ENCODE measurements around the gene MCHR2. TPM values are rescaled to one million over a fixed set of nuclear protein-coding genes. Genes with fewer than 3 reads are reported as not detected.

MCHR2 gene
- total RNA-seq, 1 donor from 2014 or later, result not detected

GRCh38 chr6:99960027-99960426 lies 34.0 kb downstream of the MCHR2 start:
- H3K36me3 Mint-ChIP-seq (ENCODE audit: low read depth), result no peaks in the 10 kb centered on the region
- H3K9me3 Mint-ChIP-seq, result no peaks in the 10 kb centered on the region
- H3K4me3 Mint-ChIP-seq, result no peak overlapping the region
- intact Hi-C loops (cut with micrococcal nuclease), result no loop called here
- H3K27me3 Mint-ChIP-seq, result no peaks in the 10 kb centered on the region
- no peak overlapping the region for H3K27ac Mint-ChIP-seq
- no peaks in the 10 kb centered on the region for H3K4me1 Mint-ChIP-seq
- DNase-seq, result no peak

DNA sequence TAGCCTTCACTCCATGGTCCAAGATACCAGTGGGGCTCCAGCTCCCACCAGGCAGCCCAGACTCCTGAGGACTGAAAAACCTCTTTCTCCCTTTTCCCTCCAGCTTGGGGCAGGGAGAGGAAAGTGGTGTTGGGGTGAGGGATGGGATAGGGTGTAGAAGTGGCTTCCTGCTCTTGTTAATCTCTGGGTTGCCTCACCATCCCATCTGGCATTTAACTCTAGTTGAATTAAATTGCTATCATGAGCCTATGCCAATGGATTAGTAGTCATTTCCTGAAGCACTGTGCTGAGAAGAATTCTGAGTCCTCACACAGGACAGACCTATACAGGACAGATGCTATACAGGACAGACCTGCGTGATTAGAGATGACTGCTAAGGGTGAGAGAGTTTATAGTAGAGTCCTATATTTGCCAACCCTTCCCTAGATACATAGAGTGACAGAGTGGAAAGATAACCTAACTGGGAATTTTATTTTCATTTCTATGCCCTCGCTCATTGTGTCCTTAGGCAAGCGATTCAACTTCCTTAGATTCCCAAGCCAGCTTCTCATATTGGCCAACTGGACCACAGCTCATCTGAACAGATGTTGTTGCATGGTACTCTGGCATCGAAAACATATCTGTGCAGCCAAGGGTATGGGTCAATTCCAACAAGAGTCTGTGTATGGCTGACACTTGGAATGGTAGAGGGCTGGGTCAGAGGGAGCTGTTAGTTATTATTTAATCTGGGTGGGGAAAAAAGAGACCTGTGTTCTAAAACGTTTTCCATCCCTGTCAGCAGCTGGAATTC lies 42.8 kb downstream of the MCHR2 start:
- H3K4me1 Mint-ChIP-seq, result no peaks in the 10 kb centered on the region
- H3K27me3 Mint-ChIP-seq, result no peaks in the 10 kb centered on the region
- intact Hi-C loops (cut with micrococcal nuclease), result no loop called here
- no peaks in the 10 kb centered on the region for H3K9me3 Mint-ChIP-seq
- H3K36me3 Mint-ChIP-seq (ENCODE audit: low read depth), result no peaks in the 10 kb centered on the region
- H3K4me3 Mint-ChIP-seq, result no peak overlapping the region
- DNase-seq, result no peak
- no peak overlapping the region for H3K27ac Mint-ChIP-seq

DNA sequence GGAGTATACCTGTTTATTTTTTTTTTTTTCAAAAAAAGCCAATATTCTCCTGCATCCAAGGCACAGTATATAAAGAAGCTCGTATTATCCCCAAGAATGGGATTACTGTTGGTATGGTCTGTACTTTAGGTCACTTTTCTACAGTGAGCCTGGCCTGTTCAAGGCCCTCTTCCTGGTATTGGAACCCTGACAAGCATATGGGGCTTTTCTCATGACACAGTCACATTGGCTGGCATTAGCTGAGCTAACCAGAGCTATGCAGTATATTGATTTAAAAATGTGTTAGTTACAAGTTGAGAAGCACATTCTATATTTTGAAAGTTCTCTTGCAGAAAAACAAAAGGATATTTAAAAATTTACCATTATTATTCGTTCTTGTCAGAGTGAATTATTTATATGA lies 48.0 kb downstream of the MCHR2 start:
- no peak for DNase-seq
- intact Hi-C loops (cut with micrococcal nuclease), result no loop called here
- H3K9me3 Mint-ChIP-seq, result no peaks in the 10 kb centered on the region
- no peak overlapping the region for H3K27ac Mint-ChIP-seq
- no peak overlapping the region for H3K4me3 Mint-ChIP-seq
- no peaks in the 10 kb centered on the region for H3K4me1 Mint-ChIP-seq
- H3K36me3 Mint-ChIP-seq (ENCODE audit: low read depth), result no peaks in the 10 kb centered on the region
- peaks cover 2% of the 10 kb centered on the region for H3K27me3 Mint-ChIP-seq

- Mint-ChIP-seq H3K4me3 (no peak overlapping the region), H3K9me3 (no peaks in the 10 kb centered on the region), H3K27ac (no peak overlapping the region), H3K36me3 (ENCODE audit: low read depth) (no peaks in the 10 kb centered on the region), H3K27me3 (peaks cover 2% of the 10 kb centered on the region), H3K4me1 (no peaks in the 10 kb centered on the region)
- intact Hi-C loops (cut with micrococcal nuclease), result no loop called here
- DNase-seq, result no peak
Measured at GRCh38 chr6:99943846-99944245, 50.2 kb downstream of the MCHR2 start.

DNA sequence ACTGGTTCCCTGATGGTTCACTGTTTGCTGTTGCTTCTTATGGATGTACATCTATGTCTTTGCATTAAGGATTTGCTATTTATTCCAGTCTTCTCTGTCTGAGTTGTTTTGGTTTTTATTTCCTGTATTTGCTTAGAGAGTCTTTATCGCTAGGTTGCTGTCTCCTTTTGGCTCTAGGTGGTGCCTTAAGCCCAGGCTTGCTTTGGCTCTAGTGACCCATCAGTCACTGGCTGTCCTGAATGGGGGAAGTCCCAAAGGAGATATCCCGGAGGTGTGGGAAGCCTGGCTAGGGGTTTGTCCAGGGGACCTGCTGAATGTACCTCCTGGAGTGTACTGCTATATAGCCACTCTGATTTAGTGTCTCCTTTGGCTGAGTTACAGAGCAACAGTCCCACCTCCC lies 53.4 kb downstream of the MCHR2 start:
- Mint-ChIP-seq H3K9me3 (no peaks in the 10 kb centered on the region), H3K27ac (no peak overlapping the region), H3K27me3 (peaks cover 2% of the 10 kb centered on the region), H3K4me3 (no peak overlapping the region), H3K36me3 (ENCODE audit: low read depth) (no peaks in the 10 kb centered on the region), H3K4me1 (no peaks in the 10 kb centered on the region)
- intact Hi-C loops (cut with micrococcal nuclease), result no loop called here
- DNase-seq, result no peak

DNA sequence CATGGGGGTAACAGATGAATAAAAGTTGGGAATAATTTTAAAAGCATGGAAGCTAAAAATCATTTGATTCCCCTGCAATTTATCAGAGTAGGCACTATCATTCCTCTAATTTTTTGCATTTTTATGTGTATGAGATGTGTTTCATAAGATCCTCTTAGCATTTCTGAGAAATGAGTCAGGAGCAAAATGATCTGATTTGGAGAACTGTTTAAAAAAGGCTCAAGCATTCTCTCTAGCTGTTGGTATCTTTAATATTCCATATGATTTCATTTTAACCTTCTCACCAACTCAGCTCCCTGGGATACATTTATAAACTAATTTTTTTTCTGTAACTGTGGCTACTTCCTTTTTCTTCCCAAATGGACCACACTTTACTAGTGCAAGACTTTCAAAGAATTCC lies 60.9 kb downstream of the MCHR2 start:
- H3K36me3 Mint-ChIP-seq (ENCODE audit: low read depth), result no peaks in the 10 kb centered on the region
- no peak overlapping the region for H3K27ac Mint-ChIP-seq
- DNase-seq, result no peak
- H3K27me3 Mint-ChIP-seq, result no peaks in the 10 kb centered on the region
- no peak overlapping the region for H3K4me3 Mint-ChIP-seq
- intact Hi-C loops (cut with micrococcal nuclease), result no loop called here
- no peaks in the 10 kb centered on the region for H3K4me1 Mint-ChIP-seq
- no peaks in the 10 kb centered on the region for H3K9me3 Mint-ChIP-seq

DNA sequence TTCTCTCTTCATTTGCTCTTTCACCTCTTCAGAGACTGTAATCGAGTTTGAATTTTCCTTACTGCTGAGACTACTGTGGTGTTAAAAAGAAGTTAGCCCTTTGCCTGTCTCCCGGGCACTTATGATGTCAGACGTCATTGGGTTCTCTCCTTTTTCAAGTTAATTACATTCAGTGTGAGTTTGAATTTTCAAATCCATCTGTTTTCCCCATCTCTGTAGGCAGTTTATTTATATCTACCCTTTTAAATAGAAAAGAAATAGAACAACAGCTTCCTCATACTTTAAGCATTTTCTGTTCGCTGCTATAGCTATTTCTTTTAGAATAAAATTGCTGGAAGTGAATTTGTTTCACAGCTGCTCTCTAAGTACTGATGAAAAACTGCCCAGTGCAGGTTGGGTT lies 81.4 kb downstream of the MCHR2 start:
- Mint-ChIP-seq H3K36me3 (ENCODE audit: low read depth) (no peaks in the 10 kb centered on the region), H3K4me3 (no peak overlapping the region), H3K27ac (no peak overlapping the region), H3K27me3 (no peaks in the 10 kb centered on the region), H3K4me1 (no peaks in the 10 kb centered on the region), H3K9me3 (no peaks in the 10 kb centered on the region)
- intact Hi-C loops (cut with micrococcal nuclease), result no loop called here
- DNase-seq, result no peak

DNA sequence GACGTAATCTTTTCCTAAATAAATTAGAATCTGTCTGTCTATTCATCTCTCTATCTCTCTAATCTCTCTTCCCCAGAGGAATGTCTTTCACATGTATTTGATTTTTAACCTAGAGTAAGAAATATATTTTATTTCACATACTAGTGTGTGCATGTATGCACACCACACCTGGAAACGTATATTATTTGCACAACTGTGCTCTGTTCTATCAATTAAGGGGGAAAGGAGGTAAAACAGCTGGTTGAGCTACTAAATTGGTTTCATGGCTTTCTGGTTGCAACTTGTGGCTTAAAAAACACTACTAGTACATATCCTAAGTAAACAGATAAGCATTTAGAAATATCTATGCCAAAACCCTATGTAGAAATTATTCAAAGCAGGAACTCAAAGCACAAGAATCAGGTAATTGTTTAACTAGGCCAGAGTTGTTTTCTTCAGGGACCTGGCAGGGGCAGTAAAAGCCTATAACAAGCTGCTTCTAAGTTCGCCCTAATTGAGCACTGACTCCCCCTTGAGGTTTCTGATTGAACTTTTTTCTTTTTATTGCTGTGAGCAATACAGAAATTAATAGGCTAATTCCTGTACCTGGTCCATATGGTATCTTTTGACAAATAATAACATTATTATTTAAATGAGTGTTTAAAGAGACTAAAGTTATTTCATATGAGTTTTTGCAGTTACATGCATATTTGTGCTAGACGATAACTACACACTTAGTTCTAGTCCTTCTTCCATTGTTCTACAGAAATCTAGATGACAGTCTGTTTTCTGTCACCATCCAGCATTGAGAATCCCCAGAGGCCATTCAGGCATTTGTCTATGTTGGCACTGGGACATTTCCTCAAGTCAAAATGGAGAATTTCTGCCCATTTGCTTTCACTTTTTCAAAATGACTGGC lies 88.6 kb downstream of the MCHR2 start:
- H3K27me3 Mint-ChIP-seq, result no peaks in the 10 kb centered on the region
- H3K4me3 Mint-ChIP-seq, result no peak overlapping the region
- intact Hi-C loops (cut with micrococcal nuclease), result loop anchor here (1.0 kb wide), 1 partner anchor 37 kb away; no protein-coding TSS in a partner anchor
- no peaks in the 10 kb centered on the region for H3K9me3 Mint-ChIP-seq
- no peak overlapping the region for H3K27ac Mint-ChIP-seq
- H3K36me3 Mint-ChIP-seq (ENCODE audit: low read depth), result no peaks in the 10 kb centered on the region
- no peaks in the 10 kb centered on the region for H3K4me1 Mint-ChIP-seq
- DNase-seq, result no peak

DNA sequence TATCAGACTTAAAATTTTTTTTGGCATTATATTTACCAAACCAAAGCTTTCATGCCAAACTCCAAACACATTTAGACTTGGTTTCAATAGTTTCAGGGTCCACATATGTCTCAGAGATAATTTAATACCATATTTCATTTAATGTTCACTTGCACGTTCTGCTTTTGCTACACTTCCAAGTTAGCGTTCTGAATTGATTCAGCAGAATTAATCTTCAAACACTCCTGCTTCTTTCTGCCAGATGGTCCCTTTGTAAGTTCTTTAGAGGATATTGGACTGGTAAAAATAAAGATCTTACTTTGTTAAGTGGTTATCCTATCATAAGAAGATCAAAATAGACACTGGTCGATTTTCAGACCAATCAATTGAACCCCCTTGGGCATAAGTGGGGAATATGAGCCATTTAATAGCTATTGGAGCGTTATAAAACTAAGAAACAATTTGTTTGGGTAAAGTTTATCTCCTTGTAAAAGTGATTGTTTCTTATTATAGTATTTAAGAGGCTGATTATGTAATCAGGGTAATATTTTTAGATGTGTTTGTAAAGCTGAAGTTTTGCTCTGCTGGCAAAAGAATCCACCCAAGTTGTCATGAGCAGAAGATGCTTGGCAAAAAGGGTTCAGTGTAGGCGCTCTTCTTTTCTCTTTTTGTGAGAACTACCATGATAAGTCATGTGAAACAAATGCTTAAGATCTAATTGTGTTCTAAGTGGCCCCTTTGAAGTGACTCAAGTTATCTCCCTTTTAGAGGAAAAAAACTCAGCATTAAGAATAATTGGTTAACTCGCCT lies 92.2 kb downstream of the MCHR2 start:
- Mint-ChIP-seq H3K9me3 (no peaks in the 10 kb centered on the region), H3K27me3 (no peaks in the 10 kb centered on the region), H3K4me3 (no peak overlapping the region), H3K36me3 (ENCODE audit: low read depth) (no peaks in the 10 kb centered on the region), H3K27ac (no peak overlapping the region), H3K4me1 (no peaks in the 10 kb centered on the region)
- intact Hi-C loops (cut with micrococcal nuclease), result no loop called here
- DNase-seq, result no peak

DNA sequence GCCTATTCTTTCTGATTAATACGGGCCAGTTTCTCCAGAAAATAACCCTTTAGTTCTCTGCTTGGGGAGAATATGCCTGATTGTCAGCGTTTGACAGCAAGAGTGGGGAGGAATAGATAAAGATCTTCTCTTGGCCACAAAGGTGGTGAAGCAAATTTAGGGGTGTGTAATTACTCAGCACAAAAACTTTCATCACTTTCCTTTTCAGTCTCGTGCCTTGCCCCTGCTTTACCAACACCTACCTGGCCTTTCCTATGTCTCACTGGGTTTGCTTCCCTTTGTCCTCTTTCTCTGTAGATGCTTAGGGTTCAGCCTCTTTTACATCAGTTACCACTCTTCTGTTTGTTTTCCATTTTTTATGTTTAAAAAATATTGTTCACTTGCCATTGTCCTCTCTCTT lies 99.2 kb downstream of the MCHR2 start:
- no peaks in the 10 kb centered on the region for H3K36me3 Mint-ChIP-seq (ENCODE audit: low read depth)
- H3K27me3 Mint-ChIP-seq, result peaks cover 8% of the 10 kb centered on the region
- intact Hi-C loops (cut with micrococcal nuclease), result no loop called here
- H3K4me1 Mint-ChIP-seq, result no peaks in the 10 kb centered on the region
- H3K9me3 Mint-ChIP-seq, result no peaks in the 10 kb centered on the region
- H3K27ac Mint-ChIP-seq, result no peak overlapping the region
- H3K4me3 Mint-ChIP-seq, result no peak overlapping the region
- no peak for DNase-seq

- Mint-ChIP-seq H3K9me3 (no peaks in the 10 kb centered on the region), H3K27ac (no peak overlapping the region), H3K27me3 (peaks cover 4% of the 10 kb centered on the region), H3K36me3 (ENCODE audit: low read depth) (no peaks in the 10 kb centered on the region), H3K4me3 (no peak overlapping the region), H3K4me1 (no peaks in the 10 kb centered on the region)
- intact Hi-C loops (cut with micrococcal nuclease), result no loop called here
- no peak for DNase-seq
Measured at GRCh38 chr6:99887066-99887465, 107.0 kb downstream of the MCHR2 start.

GRCh38 chr6:99885051-99885450 lies 109.0 kb downstream of the MCHR2 start:
- no peak for DNase-seq
- H3K27ac Mint-ChIP-seq, result no peak overlapping the region
- H3K4me1 Mint-ChIP-seq, result no peaks in the 10 kb centered on the region
- intact Hi-C loops (cut with micrococcal nuclease), result no loop called here
- H3K9me3 Mint-ChIP-seq, result no peaks in the 10 kb centered on the region
- no peak overlapping the region for H3K4me3 Mint-ChIP-seq
- H3K27me3 Mint-ChIP-seq, result no peaks in the 10 kb centered on the region
- no peaks in the 10 kb centered on the region for H3K36me3 Mint-ChIP-seq (ENCODE audit: low read depth)

DNA sequence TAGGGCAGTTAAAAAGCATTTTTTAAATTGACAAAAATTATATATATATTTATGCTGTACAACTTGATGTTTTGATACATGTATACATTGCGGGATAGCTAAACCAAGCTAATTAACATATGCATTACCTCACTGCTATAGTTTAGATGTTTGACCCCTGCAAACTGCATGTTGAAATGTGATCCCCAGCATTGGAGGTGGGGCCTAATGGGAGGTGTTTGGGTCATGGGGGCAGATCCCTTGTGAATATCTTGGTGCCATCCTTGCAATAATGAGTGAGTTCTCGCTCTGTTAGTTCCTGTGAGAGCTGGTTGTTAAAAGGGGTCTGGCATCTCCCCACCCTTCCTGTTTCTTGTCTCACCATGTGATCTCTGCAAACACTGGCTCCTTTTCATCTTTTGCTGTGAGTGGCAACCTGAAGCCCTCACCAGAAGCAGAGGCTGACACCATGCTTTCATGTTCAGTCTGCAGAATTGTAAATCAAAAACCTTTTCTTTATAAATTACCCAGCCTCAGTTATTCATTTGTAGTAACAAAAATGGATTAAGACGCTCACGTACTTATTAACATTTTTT lies 111.8 kb downstream of the MCHR2 start:
- no peak overlapping the region for H3K4me3 Mint-ChIP-seq

More for the DNA sequence above, 111.8 kb downstream of the MCHR2 start:
- Mint-ChIP-seq H3K36me3 (ENCODE audit: low read depth) (no peaks in the 10 kb centered on the region), H3K27ac (no peak overlapping the region), H3K4me1 (no peaks in the 10 kb centered on the region), H3K9me3 (no peaks in the 10 kb centered on the region), H3K27me3 (peaks cover 2% of the 10 kb centered on the region)
- no peak for DNase-seq
- intact Hi-C loops (cut with micrococcal nuclease), result no loop called here
